CD1c-positive myeloid dendritic cell (primary cell): ENCODE measurements around the gene STEAP1B.

Experiments
- DNase-seq: peaks from one replicate; pipeline ENCODE4 v3.0.0-alpha.2; 2016; ENCODE audit errors: extremely low spot score

Gene STEAP1B

DNA sequence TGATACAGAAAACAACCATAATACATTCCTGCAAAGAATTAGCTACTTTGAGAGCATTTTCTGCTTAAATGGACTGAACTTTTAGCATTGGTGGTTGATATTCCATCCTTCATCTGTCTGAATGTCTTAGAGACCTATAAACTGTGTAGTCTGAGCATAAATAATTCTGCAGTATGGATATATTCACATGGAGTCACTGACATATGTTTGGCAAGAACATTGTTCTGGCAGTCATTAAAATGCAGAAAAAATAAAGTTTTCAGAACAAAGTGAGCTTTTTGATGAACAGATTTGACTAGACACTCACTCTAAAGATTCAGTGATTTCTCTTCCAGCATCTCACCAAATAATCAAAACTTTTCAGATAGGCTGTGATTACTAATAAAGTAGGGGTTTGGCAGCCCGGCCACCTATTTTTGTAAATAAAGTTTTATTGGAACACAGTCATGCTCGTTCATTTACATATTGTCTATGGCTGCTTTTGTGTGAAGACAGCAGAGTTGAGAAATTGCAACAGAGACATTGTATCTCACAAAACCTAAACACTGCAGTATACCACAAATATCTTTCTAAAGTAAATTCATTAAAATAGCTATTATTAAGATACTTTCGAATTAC is 98.9 kb downstream of the STEAP1B start:
- DNase-seq = no peak

DNA sequence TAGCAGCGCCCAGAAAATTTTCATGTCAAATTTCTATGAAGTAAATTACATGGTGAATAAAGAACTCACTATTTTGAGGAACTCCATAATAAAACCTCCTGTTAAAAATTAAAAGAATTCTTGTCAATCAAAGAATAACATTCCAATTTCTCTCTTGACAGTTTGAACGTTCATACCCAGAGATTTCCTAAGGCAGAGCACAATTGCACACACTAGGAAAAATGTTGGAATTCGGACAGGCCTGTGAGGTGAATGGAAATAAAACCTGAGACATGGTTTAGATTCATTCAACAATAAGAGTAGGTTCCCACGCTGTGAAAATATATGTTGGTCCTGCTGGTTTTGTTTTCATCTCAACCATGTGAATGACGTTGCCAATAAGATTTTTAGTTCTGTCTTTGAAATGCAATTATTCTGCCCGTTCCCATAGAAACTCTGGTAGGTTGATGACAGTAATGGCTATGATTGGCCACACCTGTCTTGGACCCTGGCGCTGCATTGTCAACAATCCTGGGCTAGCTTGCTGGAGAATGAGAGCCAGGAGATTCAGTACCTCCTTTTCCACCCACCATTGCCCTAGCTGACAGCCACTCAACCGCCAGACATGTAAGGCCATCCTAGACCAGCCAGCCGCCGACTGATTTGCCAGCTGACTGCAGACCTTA is 99.7 kb downstream of the STEAP1B start:
- no peak for DNase-seq

DNA sequence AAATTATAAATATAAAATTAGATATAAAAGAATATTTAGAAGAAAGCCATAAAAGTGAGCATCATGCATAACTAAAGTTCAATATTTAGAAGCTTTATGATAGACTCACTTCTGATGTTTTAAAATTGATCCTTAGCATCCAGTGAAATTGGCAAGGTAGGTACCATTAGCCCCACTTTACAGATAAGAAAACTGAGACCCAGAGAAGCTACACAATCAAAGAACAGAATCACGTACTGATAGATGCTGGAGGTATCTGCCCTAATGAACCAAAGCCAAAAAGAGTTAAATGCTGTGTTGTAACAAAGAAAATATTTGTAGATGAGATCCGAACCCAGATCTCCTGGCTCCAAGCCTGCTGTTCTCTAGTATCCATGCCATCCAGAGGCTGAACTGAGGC is 100.4 kb downstream of the STEAP1B start:
- DNase-seq = no peak

DNA sequence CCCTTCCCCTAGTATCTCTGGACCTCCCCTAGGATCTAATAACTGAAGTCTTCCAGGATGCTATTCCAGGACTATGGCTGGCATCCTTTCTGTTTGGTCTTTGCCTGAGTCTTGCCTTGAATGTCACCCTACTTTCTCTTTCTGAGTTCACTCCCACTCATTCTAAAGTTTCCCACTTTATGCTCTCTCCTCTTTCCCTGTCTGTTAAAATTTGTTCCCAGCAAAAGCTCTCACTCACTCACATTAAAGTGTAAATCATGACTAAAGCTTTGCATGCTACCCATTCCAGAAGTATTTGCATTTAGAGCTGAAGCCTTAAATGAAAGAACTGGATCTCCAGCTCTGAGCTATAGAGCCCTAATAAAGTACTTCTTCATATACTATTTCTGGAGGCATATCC is 100.9 kb downstream of the STEAP1B start:
- no peak for DNase-seq

DNA sequence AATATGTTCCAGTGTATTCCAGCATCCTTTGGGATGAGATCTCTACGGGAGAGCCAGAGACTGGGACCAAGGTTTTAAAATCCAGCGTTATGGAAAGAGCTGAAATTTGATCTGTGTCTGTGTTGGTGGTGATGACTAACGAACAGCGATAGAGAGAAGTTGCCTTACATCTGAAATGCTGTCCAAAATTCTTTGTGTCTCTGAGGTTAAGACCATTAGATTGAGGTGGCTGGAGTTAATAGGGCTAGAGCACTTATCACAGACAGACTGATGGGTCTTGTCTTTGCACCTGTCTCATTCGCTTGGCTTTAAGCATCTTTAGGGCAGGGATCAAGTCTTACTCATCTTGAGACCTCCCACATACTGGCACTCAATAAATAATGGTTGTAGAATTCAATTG is 102.0 kb downstream of the STEAP1B start:
- DNase-seq = no peak

GRCh38 chr7:22395222-22395621 is 104.8 kb downstream of the STEAP1B start:
- DNase-seq = no peak

- DNase-seq = no peak
Measured at GRCh38 chr7:22394739-22395138, 105.2 kb downstream of the STEAP1B start.

- no peak for DNase-seq
Measured at GRCh38 chr7:22393913-22394729, 105.9 kb downstream of the STEAP1B start.

- no peak for DNase-seq
Measured at GRCh38 chr7:22390516-22390915, 109.5 kb downstream of the STEAP1B start.

DNA sequence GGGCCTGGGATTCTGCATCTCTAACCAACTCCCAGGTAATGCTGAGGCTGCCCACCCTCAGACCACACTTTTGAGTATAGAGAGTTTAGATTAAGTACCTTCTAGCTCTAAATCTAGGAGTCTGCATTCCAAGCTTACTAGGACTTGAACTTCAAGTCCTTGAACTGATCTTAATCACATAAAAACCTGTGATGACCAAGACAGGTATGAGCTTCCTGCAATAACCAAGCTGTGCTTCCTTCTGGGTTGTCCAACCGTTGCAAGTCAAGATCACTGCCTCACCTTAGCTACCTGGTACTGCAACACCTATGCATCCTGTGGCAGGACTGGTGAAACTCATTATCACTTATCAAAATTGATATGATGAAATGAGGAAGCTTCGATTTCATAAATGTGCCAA is 110.1 kb downstream of the STEAP1B start:
- DNase-seq = no peak

- DNase-seq = no peak
Measured at GRCh38 chr7:22387583-22387982, 112.4 kb downstream of the STEAP1B start.

DNA sequence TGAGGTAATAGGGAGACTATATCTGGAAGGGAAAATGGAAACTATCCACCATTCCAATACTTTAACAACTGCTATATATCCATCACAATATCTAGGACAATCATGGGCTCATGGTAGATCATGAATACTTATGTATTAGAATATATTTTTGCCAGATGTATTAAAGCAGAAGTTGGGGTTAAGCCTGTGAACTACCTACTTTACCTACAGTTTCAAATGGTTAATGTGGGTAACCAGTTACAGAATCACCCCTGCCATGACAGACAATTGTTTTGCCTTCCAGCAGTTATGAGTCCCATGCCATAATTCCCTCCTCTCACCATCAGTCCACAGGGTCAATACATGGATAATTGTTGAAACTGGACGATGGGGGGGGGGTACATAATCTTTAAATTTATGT is 113.1 kb downstream of the STEAP1B start:
- no peak for DNase-seq

DNA sequence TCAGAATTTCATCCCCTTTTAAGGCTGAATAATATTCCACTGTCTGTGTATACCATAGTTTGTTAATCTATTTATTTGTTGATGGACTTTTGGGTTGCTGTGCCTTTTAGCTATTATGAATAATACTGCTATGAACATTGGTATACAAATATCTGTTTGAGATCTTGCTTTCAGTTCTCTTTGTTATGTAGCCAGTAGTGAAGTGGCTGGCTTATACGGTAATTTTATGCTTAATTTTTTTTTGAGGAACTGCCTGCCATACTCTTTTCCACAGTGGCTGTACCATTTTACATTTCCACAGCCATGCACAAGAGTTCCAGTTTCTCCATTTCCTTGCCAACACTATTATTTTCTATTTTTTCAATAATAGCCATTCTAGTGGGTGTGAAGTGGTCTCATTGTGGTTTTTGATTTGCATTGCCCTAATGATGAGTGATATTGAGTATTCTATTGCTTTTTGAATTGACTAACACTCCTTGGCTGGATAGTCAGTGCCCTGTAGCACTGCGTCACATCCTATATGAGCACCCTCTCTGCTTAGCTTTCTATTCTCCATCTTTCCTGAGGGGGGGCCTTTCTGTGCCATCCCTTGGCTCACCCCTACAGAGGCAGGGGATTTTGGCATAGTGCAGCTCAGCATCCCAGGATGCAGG is 113.7 kb downstream of the STEAP1B start:
- DNase-seq = no peak

DNA sequence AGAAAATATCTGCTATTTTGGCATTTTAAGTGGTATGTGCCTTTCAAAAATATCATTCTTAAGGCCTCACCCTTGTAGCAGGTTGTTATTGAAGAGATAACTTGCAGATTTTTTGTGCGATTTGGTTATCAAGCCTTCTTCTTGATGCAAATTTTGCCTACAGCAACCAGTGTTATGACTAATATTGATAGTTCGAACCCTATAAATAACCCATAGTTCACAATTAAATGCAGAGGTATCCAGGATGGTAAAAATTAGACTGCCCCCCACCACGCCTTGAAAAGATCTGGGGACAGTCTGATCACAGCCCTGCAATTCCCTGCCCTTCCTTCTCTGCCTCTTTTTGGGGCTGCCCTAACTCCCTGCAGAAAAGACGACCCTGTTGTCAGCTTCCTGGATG is 114.7 kb downstream of the STEAP1B start:
- no peak for DNase-seq

DNA sequence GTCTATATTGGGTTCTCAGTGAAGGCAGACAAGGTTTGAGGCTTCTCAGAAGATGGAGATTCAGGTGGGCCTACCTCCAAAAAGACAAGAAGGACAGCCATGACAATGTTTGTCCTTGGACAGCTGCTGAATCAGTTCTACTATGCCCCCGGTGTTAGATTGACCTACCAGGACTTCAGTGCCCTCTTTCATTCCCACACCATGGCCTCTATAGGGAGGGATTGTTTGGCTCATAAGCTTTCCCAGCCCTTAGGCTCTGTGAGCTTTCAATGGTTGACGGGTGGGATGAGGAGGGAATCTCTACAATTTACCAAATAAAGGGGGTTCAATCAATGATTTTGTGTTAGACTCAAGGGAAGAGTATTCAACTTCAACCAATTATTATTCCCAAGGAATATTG is 119.7 kb downstream of the STEAP1B start:
- DNase-seq = no peak

DNA sequence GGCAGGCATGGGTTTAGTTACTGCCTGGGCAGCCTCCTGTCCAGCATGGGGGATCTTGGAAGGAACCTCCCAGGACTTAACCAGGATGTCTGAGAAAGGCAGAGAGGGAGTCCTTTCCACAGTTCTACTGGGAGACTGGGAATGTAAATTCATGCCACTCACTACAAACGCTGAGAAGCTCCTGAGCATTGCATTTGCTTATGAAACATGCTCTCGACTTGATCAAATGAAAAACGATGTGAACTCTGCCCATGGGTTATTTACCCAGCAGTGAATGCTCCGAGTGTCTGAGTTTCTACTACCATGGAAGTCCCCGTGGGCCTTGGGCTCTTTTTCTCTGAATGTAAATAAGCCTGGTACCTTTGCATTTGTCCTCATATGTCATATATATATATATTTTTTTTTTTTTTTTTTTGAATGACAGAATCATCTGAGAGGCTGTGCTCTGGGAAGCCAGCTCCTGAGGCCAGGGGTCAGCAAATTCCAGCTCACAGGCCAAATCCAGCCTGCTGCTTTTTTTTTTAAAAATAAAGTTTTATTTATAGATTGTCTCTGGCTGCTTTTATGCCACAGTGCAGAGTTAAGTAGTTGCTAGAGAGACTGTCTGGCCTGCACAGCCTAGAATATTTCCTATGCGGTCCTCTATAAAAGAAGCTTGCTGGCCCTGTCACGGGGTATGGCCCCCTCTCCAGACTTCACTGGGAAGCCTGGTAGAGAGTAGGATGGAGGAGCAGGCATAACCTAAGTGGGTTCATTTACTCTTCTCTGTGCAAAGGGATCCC is 121.6 kb downstream of the STEAP1B start:
- no peak for DNase-seq

DNA sequence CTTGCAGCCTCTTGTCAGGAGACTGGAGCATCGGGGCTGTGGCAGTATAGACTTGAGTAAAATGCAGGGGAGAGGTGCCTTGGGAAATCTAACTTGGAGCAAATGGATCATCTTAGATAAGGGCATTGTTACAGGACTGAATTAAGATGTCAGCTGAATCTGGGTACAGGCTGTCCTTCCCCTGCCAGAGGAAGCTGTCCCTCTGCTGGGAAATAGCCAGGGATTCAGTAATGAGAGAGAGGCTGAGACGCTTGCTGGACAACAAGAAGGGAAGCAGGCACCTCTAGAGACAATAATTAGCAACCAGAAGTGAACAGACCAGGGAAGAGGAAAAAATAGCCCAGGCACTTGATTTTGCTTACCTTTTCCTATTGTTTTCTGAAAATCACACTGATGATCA is 122.3 kb downstream of the STEAP1B start:
- no peak for DNase-seq

- DNase-seq = no peak
Measured at GRCh38 chr7:22375359-22376048, 124.5 kb downstream of the STEAP1B start.

GRCh38 chr7:22373911-22374310 is 126.1 kb downstream of the STEAP1B start:
- no peak for DNase-seq

- DNase-seq = no peak
Measured at GRCh38 chr7:22373388-22373787, 126.6 kb downstream of the STEAP1B start.

GRCh38 chr7:22372863-22373262 is 127.1 kb downstream of the STEAP1B start:
- DNase-seq = no peak
